Type B pancreatic cell (in vitro differentiated cells): ENCODE results near the gene NOP9. TPM values are rescaled to one million over a fixed set of nuclear protein-coding genes. Genes with fewer than 3 reads are reported as not detected.

Experiments
- DNase-seq: peaks from one replicate; pipeline ENCODE4 v3.0.0; 2021; ENCODE audit warnings: mixed read lengths; ENCODE audit not compliant: unreplicated experiment; ENCODE audit errors: extremely low spot score
- H3K27ac Mint-ChIP-seq: 2 replicates; pipeline ENCODE4 v1.8.0; 2021; ENCODE audit warnings: mild to moderate bottlenecking, mixed read lengths
- H3K27me3 Mint-ChIP-seq: 2 replicates; pipeline ENCODE4 v1.8.0; 2021; ENCODE audit warnings: mixed read lengths
- H3K36me3 Mint-ChIP-seq: 2 replicates; pipeline ENCODE4 v1.8.0; 2021; ENCODE audit warnings: mixed read lengths
- H3K4me1 Mint-ChIP-seq: one replicate; pipeline ENCODE4 v1.8.0; 2021; ENCODE audit warnings: mixed read lengths; ENCODE audit not compliant: unreplicated experiment
- H3K4me3 Mint-ChIP-seq: 2 replicates; pipeline ENCODE4 v1.8.0; 2021; ENCODE audit warnings: mild to moderate bottlenecking, mixed read lengths
- H3K9me3 Mint-ChIP-seq: 2 replicates; pipeline ENCODE4 v1.8.0; 2021; ENCODE audit warnings: mixed read lengths
- CTCF ChIP-seq: fragments of 200-600 bp; sonication (generic); conservative IDR thresholded peaks from 2 replicates; pipeline ENCODE4 v1.5.0; 2021; ENCODE audit warnings: antibody characterized with exemption, mild to moderate bottlenecking
- total RNA-seq: library from RNA; stranded (reverse); gene quantifications from 2 replicates; pipeline ENCODE4 v1.2.1, GENCODE V29; 2021; ENCODE audit warnings: low replicate concordance

NOP9 gene
- total RNA-seq, 1 donor from 2014 or later = 33.9 TPM

GRCh38 chr14:24304019-24304387 lies 4.4 kb downstream of the NOP9 start:
- no peaks in the 10 kb centered on the region for H3K9me3 Mint-ChIP-seq
- DNase-seq = no peak
- H3K4me1 Mint-ChIP-seq = peaks cover 27% of the 10 kb centered on the region
- H3K36me3 Mint-ChIP-seq = peaks cover 24% of the 10 kb centered on the region
- H3K27ac Mint-ChIP-seq = no peak overlapping the region
- no peak for TF ChIP-seq CTCF
- no peak overlapping the region for H3K4me3 Mint-ChIP-seq
- H3K27me3 Mint-ChIP-seq = no peaks in the 10 kb centered on the region

GRCh38 chr14:24307156-24307574 lies 7.5 kb downstream of the NOP9 start:
- Mint-ChIP-seq H3K36me3 (peaks cover 26% of the 10 kb centered on the region), H3K4me1 (peaks cover 7% of the 10 kb centered on the region), H3K27ac (peak overlapping the region; percentile 70)

GRCh38 chr14:24307575-24308341 lies 8.1 kb downstream of the NOP9 start, which contains the start of gene CIDEB:
CIDEB (minus strand) TSS chr14:24307977; CDS start chr14:24307858, 119 bp downstream.
- Mint-ChIP-seq H3K4me3 (peak within 1 kb of the TSS; percentile 45), H3K27me3 (no peaks in the 10 kb centered on the region), H3K36me3 (peaks cover 26% of the 10 kb centered on the region), H3K9me3 (no peaks in the 10 kb centered on the region), H3K27ac (peak within 1 kb of the TSS; percentile 70), H3K4me1 (peaks cover 7% of the 10 kb centered on the region)
- TF ChIP-seq CTCF = peak; percentile 94
- DNase-seq = no peak

More at GRCh38 chr14:24307156-24307574, 7.5 kb downstream of the NOP9 start:
- Mint-ChIP-seq H3K9me3 (no peaks in the 10 kb centered on the region), H3K27me3 (no peaks in the 10 kb centered on the region), H3K4me3 (peak overlapping the region; percentile 45)
- no peak for DNase-seq
- no peak for TF ChIP-seq CTCF

- Mint-ChIP-seq H3K4me3 (no peak overlapping the region), H3K27ac (peak overlapping the region; percentile 70), H3K9me3 (no peaks in the 10 kb centered on the region), H3K4me1 (peaks cover 7% of the 10 kb centered on the region), H3K36me3 (peaks cover 26% of the 10 kb centered on the region), H3K27me3 (no peaks in the 10 kb centered on the region)
- no peak for DNase-seq
- peak; percentile 38 for TF ChIP-seq CTCF
Measured at GRCh38 chr14:24308342-24309124, 8.9 kb downstream of the NOP9 start.

GRCh38 chr14:24309538-24310264 lies 10.1 kb downstream of the NOP9 start, which contains the start of gene LTB4R2:
LTB4R2 (plus strand) TSS chr14:24310140; CDS start chr14:24310665, 525 bp downstream.
- DNase-seq = no peak
- peaks cover 23% of the 10 kb centered on the region for H3K36me3 Mint-ChIP-seq
- no peaks in the 10 kb centered on the region for H3K27me3 Mint-ChIP-seq
- peaks cover 7% of the 10 kb centered on the region for H3K4me1 Mint-ChIP-seq
- H3K9me3 Mint-ChIP-seq = no peaks in the 10 kb centered on the region
- H3K27ac Mint-ChIP-seq = no peak within 1 kb of the TSS
- H3K4me3 Mint-ChIP-seq = no peak within 1 kb of the TSS
- TF ChIP-seq CTCF = no peak
